Kasumi-1 (cell line): ENCODE results near the gene STAT2.

Experiments
- DNase-seq, 2 experiments: peaks; one replicate each; lab custom pipeline; 2025; lab: John Stamatoyannopoulos, UW

The STAT2 gene

DNA sequence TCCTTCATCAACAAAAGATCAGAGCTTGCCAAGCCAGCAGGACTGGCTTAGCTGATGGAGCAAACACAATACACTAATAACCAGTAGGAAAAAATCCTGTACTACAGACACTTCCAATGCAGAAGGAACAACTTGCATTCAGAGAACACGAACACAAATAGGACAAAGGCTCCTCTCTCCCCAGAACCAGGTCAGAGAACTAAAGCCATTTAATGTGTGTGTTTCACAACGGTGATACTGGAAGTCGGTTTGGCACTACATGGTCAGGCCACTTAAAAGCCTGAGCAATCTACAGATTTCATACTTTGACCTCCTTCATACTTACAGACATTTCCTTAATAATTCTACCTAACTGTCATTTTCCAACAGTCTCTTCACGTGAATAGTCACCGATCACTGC lies 66.1 kb downstream of the STAT2 start:
- no peak for DNase-seq
